Measurements from ENCODE around the gene TNFRSF12A.

GRCh38 chr16:2985893-2986355, 34.2 kb upstream of the TNFRSF12A start:
- TF ChIP-seq ZNF639 (tag by site-specific recombination; IDR thresholded peaks at IDR 0.05): no peak
- TF ChIP-seq ZNF362 (tag by site-specific recombination; IDR thresholded peaks at IDR 0.05): no peak
- no peak for TF ChIP-seq YY1 (tag by site-specific recombination; IDR thresholded peaks at IDR 0.05)
- no peak for TF ChIP-seq REST (tag by site-specific recombination; IDR thresholded peaks at IDR 0.05)
- no peak for TF ChIP-seq CTCF (tag by site-specific recombination; IDR thresholded peaks at IDR 0.05)
- TF ChIP-seq PATZ1 (tag by site-specific recombination; IDR thresholded peaks at IDR 0.05): no peak
- TF ChIP-seq ZNF202 (tag by site-specific recombination; IDR thresholded peaks at IDR 0.05; ENCODE audit: borderline replicate concordance): no peak
- TF ChIP-seq ZNF549 (tag by site-specific recombination; IDR thresholded peaks at IDR 0.05): no peak
- no peak for TF ChIP-seq ZNF433 (tag by site-specific recombination; IDR thresholded peaks at IDR 0.05; ENCODE audit: low read depth)
- no peak for TF ChIP-seq ZNF521 (tag by site-specific recombination; IDR thresholded peaks at IDR 0.05)
- no peak for TF ChIP-seq PBX3 (CRISPR knock-in tag; IDR thresholded peaks at IDR 0.05)
- TF ChIP-seq IKZF3 (tag by site-specific recombination; IDR thresholded peaks at IDR 0.05): no peak
- TF ChIP-seq ZNF10 (tag by site-specific recombination; IDR thresholded peaks at IDR 0.05): no peak
